Hematopoietic multipotent progenitor cell treated with erythropoietin and hydrocortisone succinate and interleukin-3 and kit ligand, for 4 days (in vitro differentiated cells): ENCODE measurements around the gene ACVR1.
"Not testable (repeated sequence)": the region's sequence is repeated elsewhere in the genome, so short reads cannot be mapped to it uniquely, and the experiment has no call there.

ENCODE experiments used
- DNase-seq: peaks from one replicate; pipeline ENCODE4 v3.0.0-alpha.2; 2015

Gene ACVR1

DNA sequence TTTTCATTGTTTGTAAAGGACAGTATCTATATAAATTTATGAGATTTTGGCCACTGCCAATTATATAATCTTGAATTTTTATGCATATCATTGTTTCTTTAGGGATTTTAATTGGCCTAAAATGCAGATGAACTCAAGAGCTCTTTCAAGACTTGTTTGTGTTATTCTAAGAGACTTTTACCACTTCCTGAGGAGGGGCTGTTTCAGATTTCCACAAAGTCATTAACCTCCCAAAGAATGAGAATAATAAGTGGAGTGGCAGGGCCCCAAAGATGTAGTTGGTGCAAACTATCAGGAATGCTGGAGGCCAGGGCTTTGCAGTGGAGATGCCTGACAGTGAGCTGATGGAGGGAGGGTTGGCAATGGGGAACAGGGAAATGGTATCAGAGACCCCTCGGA lies 15.5 kb upstream of the ACVR1 start:
- no peak for DNase-seq

- DNase-seq: no peak
Observed at GRCh38 chr2:157890969-157891642, 15.0 kb upstream of the ACVR1 start.

- DNase-seq: no peak
Observed at GRCh38 chr2:157887946-157888345, 11.8 kb upstream of the ACVR1 start.

- not testable (repeated sequence) for DNase-seq
Observed at GRCh38 chr2:157884533-157884932, 8.4 kb upstream of the ACVR1 start.

DNA sequence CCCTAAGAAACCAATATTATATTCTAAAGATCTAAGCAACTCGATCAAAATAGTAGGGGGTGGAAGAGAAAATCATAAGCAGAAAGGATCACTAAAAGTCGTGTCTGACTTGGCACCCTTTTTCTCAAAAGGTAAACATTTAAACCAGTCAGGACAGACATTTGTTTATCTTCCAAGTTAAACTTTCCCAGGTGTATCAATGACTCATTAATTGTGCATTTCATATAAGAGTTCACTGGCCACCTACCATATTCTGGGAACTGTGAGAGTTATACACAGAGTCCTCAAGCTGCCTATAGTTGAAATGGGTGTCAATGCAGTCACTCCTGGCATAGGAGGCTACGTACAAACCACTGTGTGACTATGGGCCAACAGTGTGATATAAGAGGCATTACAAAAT lies 4.8 kb upstream of the ACVR1 start:
- no peak for DNase-seq

GRCh38 chr2:157877761-157878400 lies 1.8 kb upstream of the ACVR1 start:
- DNase-seq: no peak

DNA sequence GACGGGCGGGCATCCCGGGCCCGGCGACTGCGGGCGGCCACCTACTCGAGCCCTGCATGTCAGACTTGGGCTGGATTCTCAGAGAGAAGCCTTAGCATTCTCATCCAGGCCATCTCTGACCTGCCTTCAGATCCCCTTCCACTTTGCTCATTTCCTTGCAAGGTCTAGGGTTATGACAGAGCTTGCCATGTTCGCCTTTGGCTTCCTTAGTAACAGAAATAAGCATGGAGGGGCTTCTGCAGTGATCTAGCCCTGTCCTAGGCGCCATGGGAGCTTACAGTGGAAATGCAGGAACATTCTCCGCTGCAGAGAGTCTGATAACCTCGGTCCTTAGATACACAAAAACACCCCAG lies 632 bp upstream of the ACVR1 start:
- no peak for DNase-seq

GRCh38 chr2:157875641-157876065 lies 477 bp downstream of the ACVR1 start:
- DNase-seq: no peak

DNA sequence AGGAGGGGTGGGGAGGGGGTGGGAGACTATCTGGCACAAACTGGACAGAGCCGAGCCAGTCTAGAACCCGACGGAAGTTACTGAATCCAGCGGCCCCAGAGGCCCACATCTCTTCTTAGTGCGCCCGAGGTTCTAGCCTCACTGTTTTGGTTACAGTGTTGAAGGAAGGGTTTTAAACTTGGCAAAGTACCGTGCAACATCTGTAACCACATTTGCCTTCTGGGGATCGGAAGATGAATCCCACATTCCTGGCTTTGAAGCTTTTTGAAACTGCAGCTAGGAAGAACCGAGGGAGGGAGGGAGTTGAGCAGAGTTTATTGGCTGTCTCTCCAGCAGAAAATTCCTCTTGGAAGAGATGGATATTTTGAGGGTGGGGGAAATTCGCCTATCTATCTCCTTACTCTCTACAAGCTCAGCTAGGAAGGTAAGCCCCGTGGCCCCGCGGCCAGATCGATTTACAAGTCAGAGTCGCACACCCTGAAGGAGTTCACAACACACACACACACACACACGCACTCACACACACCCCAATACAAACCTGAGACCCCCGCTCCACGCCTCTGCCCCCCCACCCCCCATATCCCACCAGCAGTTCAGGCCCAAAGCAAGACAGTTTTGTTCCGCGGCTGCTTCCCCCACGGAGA lies 1.0 kb downstream of the ACVR1 start:
- DNase-seq: peak; percentile 50

GRCh38 chr2:157874348-157874747 lies 1.8 kb downstream of the ACVR1 start:
- no peak for DNase-seq

DNA sequence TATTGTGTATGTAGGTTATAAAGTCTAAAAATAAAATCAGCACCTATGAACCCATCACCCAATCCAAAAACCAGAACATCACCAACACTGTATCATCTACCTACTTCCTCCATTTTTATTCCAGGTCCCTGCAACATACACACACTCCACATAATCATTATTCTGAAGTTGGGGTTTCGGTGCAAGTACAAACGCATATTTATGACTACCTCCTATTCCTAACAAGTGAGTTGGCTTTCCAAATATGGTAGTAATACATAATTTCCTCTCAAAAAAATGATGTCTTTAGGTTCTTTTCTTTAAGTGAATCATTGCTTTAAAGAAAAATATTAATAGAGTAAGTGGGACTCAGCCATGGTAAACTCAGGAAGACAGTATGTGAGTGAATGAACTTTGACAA lies 3.3 kb downstream of the ACVR1 start:
- DNase-seq: no peak

DNA sequence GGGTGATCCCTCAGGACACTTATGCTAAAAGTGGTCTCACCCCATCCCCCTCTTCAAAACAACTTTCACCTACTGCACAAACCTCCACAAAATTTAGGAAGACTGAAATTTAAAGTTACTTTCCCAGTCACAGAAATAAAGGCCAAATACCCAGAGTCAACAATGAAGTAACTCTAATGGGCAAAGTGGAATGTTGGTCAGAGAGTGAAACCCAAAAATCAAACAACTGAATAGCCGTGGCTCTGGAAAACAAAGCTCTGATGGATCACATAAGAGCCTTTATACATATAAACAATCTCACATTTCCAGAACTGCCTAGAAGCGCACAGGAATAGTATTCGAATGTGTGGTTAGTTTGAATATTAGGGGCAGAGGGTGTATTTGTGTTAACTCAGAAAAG lies 4.7 kb downstream of the ACVR1 start:
- DNase-seq: no peak

DNA sequence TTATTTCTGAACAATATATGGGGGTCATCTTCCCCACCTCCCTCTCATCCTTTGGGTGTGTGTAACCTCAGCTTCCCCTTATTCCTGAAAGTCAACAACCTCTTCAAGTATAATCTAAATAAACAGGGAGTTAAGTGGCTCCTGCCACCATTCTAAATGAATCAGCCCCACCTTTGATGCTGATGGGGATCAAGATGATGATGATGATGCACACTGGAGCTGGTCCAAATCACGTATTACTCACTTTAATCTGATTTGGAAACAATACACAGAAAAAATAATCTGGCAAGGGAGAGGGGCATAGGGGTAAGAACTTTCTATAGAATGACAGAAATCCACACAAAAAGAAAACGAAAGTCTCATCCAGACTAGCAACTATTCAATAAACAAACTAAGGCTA lies 7.1 kb downstream of the ACVR1 start:
- DNase-seq: no peak

- DNase-seq: no peak
Observed at GRCh38 chr2:157867703-157868102, 8.4 kb downstream of the ACVR1 start.

GRCh38 chr2:157866666-157867642 lies 9.2 kb downstream of the ACVR1 start:
- DNase-seq: no peak

DNA sequence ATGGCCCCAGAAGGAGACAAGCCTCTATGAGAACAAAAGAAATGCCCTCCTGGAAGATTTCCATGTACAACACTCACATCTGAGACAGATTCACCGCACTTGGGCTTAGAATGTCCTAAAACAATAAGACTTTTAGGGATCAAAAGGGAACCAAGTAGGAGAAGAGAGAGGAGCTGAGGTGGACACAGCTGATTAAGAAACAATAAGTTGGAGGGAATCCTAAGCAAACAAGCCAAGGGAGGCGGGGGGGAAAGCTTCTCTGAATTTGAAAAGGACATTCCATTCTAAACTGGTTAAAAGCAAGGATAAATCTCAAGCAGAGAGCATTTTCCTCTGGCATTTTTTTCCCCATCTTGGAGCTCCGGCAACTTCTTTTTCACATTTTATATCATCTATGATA lies 9.9 kb downstream of the ACVR1 start:
- DNase-seq: no peak

- no peak for DNase-seq
Observed at GRCh38 chr2:157864857-157865430, 11.2 kb downstream of the ACVR1 start.

GRCh38 chr2:157858846-157859245 lies 17.3 kb downstream of the ACVR1 start:
- no peak for DNase-seq

DNA sequence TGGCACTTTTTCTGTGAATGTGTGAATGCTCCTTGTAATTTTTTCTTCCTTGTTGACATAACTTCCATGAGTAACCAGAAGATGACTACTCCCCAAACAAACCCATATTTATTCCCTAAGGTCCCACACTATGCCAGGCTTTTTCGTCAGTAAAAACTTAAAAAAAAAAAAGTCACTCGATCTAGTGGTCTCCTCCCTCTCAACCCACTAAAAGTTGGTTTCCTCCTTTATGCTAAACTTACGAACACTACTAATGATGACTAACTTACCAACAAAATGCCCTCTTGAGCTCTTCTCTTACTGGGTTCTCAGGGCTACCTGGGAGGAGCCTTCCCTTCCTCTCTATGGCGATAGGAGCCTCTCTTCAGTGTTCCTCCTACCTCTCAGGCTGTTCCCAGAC lies 18.2 kb downstream of the ACVR1 start:
- DNase-seq: no peak

- DNase-seq: no peak
Observed at GRCh38 chr2:157856187-157856515, 20.0 kb downstream of the ACVR1 start.

DNA sequence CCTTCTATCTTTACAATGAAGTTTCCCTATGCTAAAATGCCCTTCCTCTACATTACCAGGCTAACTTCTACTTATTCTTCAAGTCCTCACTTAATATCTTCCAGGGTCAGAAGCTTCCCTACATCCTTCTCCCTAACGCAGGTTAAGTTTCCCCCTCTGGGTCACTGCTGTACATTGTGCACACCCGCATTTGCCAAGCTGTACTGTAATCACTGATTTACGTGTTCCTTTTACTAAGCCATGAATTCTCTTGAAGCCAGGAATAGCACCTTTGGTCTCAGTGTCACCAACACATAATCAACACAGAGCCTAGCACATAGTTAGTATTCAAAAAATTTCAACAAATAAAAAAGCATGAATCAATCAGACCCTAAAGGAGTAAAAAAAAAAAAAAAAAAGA lies 22.3 kb downstream of the ACVR1 start:
- no peak for DNase-seq

DNA sequence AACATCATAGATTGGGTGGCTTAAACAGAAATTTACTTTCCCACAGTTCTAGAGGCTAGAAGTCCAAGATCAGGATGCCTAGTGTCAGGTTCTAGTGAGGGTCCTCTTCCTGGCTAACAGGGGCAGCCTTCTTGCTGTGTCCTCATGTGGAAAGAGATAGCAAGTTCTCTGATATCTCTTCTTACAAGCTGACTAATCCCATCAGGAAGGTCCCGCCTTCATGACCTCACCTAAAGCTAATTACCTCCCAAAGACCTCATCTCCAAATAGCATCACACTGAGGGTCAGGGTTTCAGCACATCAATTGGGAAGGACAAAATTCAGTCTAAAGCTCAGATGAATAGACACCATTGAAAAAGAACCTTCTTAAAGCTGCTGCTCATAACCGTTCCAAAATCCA lies 22.9 kb downstream of the ACVR1 start:
- no peak for DNase-seq

GRCh38 chr2:157849591-157849990 lies 26.5 kb downstream of the ACVR1 start:
- DNase-seq: no peak
